Measurements from ENCODE around the gene UNC119B.

Gene UNC119B

DNA sequence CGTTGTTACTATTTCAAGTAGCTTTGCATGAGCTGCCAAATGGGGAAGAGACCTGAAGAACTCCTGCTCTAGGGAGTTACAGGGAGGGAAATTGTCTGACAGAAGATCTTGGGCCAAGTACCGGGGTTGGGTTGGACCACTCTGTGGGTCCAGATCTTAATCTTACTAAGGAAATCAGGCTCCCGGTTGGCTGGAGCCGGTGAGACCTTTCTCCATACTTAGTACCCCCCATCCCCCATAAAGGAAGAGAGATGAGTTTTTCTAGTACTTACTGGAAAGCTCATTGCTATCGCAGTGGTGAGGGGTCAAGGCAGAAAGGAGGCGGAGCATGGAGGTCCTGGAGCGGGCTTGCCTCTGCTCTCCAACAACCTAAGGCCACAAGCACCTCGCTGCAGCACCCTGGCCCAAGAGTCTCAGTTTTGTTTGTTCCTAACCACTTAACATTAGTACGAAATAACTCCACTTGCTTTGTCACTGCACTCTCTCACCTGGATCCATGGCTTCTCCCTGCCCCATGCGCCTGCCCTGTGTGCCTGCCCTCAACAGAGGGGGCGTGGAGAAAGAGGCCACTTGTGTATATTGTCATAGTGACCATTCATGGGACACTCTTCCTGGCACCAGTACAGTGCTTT is 6.8 kb upstream of the UNC119B start:
- TF ChIP-seq SIN3A (IDR thresholded peaks at IDR 0.05; ENCODE audit: borderline replicate concordance, insufficient read depth, low read length) (no peak), FOXP2 (optimal IDR thresholded peaks at IDR 0.05; ENCODE audit: borderline replicate concordance, extremely low read depth, extremely low read length, insufficient read depth) (no peak), TAF1 (IDR thresholded peaks at IDR 0.05; ENCODE audit: borderline replicate concordance, insufficient read depth, low read length) (no peak), POLR2AphosphoS5 (IDR thresholded peaks at IDR 0.05; ENCODE audit: low read depth, low read length) (no peak)
- TF ChIP-seq, protein P1, sequence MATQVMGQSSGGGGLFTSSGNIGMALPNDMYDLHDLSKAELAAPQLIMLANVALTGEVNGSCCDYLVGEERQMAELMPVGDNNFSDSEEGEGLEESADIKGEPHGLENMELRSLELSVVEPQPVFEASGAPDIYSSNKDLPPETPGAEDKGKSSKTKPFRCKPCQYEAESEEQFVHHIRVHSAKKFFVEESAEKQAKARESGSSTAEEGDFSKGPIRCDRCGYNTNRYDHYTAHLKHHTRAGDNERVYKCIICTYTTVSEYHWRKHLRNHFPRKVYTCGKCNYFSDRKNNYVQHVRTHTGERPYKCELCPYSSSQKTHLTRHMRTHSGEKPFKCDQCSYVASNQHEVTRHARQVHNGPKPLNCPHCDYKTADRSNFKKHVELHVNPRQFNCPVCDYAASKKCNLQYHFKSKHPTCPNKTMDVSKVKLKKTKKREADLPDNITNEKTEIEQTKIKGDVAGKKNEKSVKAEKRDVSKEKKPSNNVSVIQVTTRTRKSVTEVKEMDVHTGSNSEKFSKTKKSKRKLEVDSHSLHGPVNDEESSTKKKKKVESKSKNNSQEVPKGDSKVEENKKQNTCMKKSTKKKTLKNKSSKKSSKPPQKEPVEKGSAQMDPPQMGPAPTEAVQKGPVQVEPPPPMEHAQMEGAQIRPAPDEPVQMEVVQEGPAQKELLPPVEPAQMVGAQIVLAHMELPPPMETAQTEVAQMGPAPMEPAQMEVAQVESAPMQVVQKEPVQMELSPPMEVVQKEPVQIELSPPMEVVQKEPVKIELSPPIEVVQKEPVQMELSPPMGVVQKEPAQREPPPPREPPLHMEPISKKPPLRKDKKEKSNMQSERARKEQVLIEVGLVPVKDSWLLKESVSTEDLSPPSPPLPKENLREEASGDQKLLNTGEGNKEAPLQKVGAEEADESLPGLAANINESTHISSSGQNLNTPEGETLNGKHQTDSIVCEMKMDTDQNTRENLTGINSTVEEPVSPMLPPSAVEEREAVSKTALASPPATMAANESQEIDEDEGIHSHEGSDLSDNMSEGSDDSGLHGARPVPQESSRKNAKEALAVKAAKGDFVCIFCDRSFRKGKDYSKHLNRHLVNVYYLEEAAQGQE (IDR thresholded peaks at IDR 0.05; ENCODE audit: insufficient read depth in 1 of 2, low read depth in 2 of 2, low read length in 2 of 2): no peak

DNA sequence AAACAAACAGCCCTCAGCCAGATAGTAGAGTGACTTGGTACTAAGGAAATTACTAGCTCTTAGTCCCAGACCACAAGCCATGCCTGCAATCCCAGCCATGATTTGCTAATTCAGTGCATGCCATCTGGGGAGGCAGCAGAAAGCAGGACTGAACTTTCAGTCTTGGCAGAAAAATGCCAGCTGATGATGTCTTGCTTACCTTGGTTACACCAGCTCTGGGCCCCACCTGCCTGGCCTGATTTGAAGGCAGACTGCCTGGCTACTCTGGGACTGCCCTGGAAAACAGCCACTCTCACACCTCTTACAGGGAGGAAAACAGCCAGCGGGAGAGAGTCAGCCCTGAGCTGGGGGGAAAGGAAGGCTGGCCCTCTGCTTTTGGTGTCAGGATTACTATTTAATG is 4.6 kb upstream of the UNC119B start:
- TF ChIP-seq TAF1 (IDR thresholded peaks at IDR 0.05; ENCODE audit: borderline replicate concordance, insufficient read depth, low read length): no peak
- TF ChIP-seq, protein P1 (IDR thresholded peaks at IDR 0.05; ENCODE audit: insufficient read depth in 1 of 2, low read depth in 2 of 2, low read length in 2 of 2): no peak
- no peak for TF ChIP-seq SIN3A (IDR thresholded peaks at IDR 0.05; ENCODE audit: borderline replicate concordance, insufficient read depth, low read length)
- no peak for TF ChIP-seq FOXP2 (optimal IDR thresholded peaks at IDR 0.05; ENCODE audit: borderline replicate concordance, extremely low read depth, extremely low read length, insufficient read depth)
- no peak for TF ChIP-seq POLR2AphosphoS5 (IDR thresholded peaks at IDR 0.05; ENCODE audit: low read depth, low read length)

DNA sequence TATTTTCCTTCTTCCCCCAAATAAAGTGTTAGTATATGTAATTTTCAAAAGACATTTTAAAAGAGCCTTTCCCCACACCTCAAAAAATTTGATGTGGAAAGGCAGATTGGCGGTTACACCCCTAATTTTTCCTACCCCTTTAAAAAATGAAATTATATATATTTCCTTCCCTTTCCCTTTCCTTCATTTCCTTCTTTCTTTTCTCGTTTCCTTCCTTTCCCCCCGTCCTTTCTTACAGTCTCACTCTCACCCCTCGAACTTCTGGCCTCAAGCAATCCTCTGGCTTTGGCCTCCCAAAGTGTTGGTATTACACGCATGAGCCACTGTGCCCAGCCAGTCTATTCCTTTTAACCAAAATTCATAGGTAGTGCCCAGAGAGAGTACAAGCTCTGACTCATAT is 4.2 kb upstream of the UNC119B start:
- TF ChIP-seq FOXP2 (optimal IDR thresholded peaks at IDR 0.05; ENCODE audit: borderline replicate concordance, extremely low read depth, extremely low read length, insufficient read depth): no peak
- TF ChIP-seq, protein P1 (IDR thresholded peaks at IDR 0.05; ENCODE audit: insufficient read depth in 1 of 2, low read depth in 2 of 2, low read length in 2 of 2): no peak
- no peak for TF ChIP-seq POLR2AphosphoS5 (IDR thresholded peaks at IDR 0.05; ENCODE audit: low read depth, low read length)
- no peak for TF ChIP-seq SIN3A (IDR thresholded peaks at IDR 0.05; ENCODE audit: borderline replicate concordance, insufficient read depth, low read length)
- TF ChIP-seq TAF1 (IDR thresholded peaks at IDR 0.05; ENCODE audit: borderline replicate concordance, insufficient read depth, low read length): no peak

DNA sequence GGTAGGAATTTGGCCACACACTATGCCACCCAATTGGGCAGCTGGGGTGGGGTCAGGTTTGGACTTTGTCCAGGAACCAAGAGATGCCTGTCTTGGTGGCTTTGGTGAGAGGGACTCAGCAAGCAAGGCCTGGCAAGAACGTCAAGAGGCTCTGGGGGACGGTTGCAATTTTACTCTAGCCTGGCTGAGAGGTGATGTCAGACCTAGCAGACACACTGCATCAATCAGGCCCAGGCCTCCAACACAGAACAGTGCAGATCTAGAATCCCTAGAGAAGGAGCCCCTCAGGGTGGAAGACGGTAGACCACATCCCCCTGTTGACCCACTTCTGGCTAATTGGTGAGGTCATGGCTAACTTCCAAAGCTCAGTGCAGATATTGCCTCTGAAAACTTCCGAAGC is 1.6 kb upstream of the UNC119B start:
- no peak for TF ChIP-seq SIN3A (IDR thresholded peaks at IDR 0.05; ENCODE audit: borderline replicate concordance, insufficient read depth, low read length)
- TF ChIP-seq TAF1 (IDR thresholded peaks at IDR 0.05; ENCODE audit: borderline replicate concordance, insufficient read depth, low read length): no peak
- TF ChIP-seq, protein P1 (IDR thresholded peaks at IDR 0.05; ENCODE audit: insufficient read depth in 1 of 2, low read depth in 2 of 2, low read length in 2 of 2): no peak
- TF ChIP-seq FOXP2 (optimal IDR thresholded peaks at IDR 0.05; ENCODE audit: borderline replicate concordance, extremely low read depth, extremely low read length, insufficient read depth): no peak
- no peak for TF ChIP-seq POLR2AphosphoS5 (IDR thresholded peaks at IDR 0.05; ENCODE audit: low read depth, low read length)

All from PFSK-1 (cell line).